GM18505 (cell line): ENCODE measurements around the gene MED10.
"Not testable (repeated sequence)": the region's sequence is repeated elsewhere in the genome, so short reads cannot be mapped to it uniquely, and the experiment has no call there.

Experiments
- ATAC-seq: cut with Tn5 transposase; IDR thresholded peaks from one replicate; pipeline ENCODE4 v1.9.1; 2021; ENCODE audit not compliant: unreplicated experiment
- POLR2A ChIP-seq: IDR thresholded peaks from 4 replicates; pipeline ENCODE4 v1.6.1; 2011; ENCODE audit warnings: borderline replicate concordance; ENCODE audit not compliant: insufficient read depth, insufficient read length; ENCODE audit errors: extremely low read depth

Gene MED10

DNA sequence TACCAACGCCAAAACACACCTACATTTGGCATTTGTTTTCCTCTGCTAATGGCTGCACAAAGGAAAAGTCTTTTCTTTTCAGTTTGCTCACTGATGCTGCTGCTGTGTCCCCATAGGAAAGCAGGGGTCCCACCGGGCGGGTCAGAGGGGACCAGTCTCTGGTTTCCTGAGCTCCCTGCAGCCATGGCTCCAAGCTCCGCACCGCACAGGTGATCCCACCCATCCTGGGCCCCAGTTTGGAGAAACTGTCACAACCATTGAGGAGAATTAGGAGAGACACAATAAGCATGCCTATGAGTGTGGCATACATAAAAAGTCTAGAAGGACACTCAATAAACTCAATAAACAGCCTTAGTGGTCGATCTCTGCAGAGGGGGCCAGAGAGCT is 19.9 kb downstream of the MED10 start:
- TF ChIP-seq POLR2A, result no peak
- ATAC-seq, result no peak

DNA sequence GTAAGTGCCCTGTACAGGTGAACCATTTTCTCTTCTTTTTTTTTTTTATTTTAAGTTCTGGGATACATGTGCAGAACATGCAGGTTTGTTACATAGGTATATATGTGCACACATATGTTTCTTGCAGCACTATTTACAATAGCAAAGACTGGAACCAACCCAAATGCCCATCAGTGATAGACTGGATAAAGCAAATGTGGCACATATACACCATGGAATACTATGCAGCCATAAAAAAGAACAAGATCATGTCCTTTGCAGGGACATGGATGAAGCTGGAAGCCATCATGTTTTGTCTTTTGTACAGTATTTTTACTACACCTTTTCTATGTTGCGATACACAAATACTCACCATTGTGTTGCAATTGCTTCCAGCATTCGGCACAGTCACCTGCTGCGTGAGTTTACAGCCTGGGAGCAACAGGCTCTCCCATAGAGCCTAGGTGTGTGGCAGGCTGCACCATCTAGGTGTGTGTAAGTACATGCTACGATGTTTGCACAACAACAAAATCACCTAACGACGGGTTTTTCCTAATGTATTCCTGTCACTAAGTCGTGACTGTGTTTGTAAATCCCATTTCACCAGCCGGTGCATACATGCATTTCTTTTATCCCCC is 20.4 kb downstream of the MED10 start:
- ATAC-seq, result not testable (repeated sequence)

DNA sequence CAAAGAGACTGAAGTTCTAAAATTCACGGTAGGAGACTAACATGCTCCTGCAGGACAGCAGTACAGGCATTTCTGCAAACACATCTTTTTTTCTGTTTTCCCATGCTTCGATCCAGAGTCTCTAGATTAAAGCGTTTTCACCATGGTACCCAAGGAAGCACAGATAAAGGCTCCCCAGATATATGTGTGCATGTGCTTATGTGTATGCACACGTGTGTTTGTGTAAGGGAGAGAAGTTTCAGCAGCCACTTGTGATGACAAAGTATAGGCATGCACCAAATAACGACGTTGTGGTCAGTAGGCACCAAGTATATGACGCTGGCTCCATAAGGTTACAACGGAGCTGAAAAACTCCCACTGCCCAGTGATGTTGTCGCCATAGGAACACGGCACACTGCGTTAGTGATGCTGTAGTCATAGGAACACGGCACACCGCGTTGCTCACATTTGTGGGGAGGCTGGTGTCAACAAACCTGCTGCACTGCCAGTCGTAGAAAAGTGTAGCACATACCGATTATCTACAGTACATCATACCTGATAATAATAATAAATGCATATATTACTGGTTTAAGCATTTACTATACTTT is 21.7 kb downstream of the MED10 start:
- TF ChIP-seq POLR2A, result no peak
- no peak for ATAC-seq

DNA sequence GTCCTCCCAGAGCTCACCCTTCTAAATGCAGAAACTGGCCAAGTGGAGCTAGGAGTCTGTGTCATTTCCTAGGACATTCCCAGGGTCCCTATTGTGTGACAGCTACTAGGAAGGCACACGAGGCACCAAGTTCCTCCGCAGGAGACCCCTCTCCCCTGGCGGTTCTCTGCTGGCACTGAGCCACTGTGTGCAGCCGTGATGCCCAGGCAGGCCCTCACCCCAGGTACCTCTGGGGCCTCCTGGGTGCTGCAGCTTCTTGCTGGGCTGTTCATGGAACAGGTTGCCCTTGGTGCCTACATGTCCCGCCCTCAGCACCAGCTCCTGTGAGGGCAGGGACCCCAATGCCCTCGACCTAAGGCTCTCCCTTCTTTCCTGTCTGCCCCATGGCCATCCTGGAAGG is 23.1 kb downstream of the MED10 start:
- no peak for ATAC-seq
- TF ChIP-seq POLR2A, result no peak

DNA sequence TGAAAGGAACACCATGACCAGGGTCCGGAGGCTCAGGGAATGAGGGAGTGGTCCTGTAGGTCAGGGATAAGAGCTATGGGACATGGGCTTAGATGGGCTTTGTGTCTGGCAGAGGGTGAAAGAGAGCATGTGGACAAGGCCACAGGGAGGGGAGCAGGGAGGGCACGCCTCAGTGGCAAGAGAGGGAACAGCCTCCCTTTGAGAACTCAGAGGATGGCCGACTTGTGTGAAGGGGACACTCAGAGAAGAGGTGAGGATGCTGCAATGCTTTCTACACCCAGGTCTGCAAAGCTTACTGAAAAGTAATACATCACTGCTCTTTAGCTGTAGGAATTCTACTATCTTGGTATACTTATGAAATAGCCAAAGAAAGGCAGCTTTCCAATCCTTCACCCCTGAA is 23.5 kb downstream of the MED10 start:
- TF ChIP-seq POLR2A, result no peak
- ATAC-seq, result no peak

DNA sequence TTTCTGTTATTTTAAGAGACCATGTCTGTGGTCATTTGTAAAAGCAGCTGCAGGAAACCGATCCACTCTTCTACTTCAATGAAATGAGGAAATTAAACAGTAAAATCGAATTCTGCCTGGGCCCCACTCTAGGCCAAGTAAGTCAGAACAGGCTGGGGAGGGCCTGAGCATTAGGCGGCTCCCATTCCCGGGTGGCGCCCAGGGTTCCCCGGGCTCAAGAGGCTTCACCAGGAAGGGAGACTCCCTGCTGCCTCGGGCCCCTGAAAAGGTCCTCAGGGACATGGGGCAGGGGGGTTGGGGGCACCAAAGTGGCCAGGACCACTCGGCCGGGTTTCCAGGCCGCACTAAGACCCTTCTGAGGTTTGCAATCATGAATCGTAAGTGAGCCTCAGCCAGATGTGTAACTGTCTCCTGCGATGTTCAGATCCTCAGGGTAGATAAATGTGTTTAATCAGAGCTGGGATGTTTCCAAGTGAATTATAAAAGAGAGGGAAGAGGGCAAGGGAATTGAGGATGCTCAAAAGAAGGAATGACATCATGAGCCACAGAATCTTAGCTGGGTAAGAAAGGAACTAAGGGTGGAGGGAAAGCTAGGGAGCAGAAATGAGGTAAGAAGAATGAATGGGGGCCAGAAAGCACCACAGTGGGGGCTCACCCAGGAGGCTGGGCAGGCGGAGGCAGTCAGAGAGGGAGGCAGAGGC is 24.6 kb downstream of the MED10 start:
- no peak for TF ChIP-seq POLR2A
- no peak for ATAC-seq

DNA sequence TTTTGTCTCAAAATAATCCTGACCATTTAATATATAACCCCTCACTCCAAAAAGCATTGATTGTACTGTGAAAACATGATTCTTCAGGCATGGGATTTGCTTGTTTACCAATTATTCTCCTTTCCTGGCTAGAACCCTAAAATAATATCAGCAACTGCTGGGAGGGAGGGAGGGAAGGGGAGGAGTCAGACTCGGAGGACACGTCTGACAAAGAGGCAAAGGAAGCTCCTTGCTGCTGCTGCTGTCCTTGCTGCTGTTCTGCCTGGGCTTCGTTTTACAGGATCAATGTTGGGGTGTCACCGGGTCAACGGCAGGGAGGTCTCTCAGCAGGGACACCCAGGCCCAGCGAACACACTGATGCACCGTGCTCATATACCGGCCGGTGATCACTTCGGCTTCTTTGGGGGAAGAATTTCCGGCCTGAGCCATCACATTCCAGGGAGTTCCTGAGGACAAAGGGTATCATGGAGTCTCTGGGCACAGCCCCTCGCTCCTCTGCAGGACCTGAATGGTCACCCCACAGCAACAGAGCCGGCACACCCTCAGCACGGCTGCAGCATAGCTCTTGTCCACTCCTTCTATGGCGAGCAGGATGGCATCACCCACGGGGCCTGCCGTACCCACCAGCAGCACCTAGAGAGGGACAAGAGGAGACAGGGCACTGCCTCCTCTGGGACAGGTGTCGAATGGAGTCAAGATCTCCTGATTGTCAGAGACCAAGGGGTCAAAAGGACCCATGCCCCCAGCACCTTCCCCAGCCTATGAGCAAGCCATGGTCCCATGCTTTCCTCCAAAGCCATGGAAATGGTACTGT is 27.9 kb downstream of the MED10 start:
- TF ChIP-seq POLR2A, result no peak
- ATAC-seq, result no peak

DNA sequence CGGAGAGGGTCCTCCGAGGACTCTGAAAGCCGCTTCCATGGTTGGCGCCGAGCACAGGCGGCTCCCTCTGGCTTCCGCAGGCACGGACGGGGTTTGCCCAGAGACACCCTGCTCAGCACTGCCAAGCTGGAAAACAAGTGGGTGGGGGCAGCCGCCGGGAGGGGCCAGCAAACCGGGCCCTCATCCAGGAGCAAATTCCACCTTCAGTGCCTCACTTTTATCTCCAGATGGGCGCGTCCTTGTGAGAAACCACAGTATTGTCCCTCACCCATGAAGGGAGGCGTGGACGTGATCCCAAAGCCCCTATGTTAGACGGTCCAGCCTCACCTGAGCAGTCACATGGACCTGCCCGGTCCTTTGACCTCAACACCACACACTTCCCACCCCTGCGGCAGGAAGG is 29.0 kb downstream of the MED10 start:
- no peak for ATAC-seq
- TF ChIP-seq POLR2A, result no peak

DNA sequence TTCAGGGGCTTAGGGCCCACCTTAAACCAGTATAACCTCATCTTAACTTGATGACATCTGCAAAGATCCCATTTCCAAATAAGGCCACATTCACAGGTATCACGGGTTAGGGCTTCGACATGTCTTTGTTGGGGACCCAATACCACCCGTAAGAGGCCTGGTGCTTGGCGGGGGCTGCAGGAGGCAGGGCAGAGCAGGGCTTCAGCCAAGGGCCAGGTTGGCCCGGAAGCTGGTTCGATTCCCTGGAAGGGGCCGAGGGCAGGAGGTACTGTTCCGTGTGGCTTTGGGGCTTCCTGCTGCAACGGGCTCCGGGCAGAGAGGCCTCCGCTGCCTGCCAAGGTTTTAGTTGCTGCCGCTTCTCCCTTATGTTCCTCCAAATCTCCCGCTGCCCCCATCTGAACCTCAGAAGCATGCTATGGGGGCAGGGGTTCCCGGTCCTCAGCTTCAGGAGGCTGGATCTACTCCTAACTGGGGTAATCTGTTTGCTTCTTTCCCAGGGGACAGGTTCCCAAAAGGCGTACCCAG is 29.8 kb downstream of the MED10 start:
- TF ChIP-seq POLR2A, result no peak
- no peak for ATAC-seq

DNA sequence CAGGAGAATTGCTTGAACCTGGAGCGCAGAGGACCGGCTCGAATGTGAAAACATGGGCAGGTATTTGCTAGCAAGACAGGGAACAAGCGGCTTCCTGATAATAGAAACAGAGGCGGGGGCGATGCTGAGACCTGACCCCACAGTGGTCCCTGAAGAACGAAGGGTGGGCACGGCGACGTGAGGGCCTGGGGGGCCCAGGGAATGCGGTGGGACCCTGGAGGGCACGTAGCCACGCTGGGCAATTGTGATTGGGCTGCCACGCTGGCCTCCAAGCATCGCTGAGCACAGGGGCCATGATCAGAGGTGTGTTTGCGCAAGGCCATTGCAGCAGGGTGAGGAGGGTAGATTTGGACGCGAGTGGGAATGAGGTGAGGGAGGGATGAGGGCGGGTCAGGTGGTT is 30.7 kb downstream of the MED10 start:
- ATAC-seq, result no peak
- TF ChIP-seq POLR2A, result no peak

DNA sequence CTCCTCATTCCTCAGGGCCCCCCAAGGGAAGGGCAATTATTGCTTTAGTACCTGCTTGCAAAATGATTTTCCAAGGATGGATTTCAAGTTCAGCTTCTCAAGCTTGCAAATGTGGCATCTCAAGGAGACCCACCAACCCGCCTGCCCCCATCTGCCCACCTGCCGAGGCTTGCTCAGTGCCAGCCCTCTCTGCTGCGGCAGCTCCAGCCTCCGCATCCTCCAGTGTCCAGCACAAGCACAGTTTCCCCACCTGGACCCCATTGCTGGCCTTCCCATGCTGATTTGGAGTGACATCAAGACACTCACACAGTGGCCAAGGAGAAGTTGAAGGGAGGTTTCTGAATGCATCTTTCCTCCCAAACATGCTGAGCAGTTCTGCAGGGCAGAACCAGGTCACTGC is 31.2 kb downstream of the MED10 start:
- TF ChIP-seq POLR2A, result no peak

DNA sequence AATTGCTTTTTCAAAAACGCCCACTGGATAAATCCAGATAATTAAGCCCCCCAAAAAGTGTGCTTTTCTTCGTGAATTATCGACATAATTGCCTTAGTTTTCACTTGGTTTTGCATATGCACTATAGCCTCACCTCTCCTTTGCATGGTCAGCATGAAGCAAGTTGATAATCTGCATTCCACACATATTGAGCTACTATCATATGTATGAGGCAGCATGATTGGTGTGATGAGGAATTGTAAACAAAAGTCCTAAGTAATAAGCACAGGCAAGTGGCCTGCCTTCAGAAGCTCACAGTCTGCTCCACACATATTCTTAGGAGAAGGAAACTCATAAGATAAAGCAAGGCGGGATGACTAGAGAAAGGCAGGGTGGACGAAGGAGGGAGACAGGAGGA is 33.8 kb downstream of the MED10 start:
- no peak for TF ChIP-seq POLR2A
- no peak for ATAC-seq

More for the DNA sequence above, 31.2 kb downstream of the MED10 start:
- ATAC-seq, result no peak

DNA sequence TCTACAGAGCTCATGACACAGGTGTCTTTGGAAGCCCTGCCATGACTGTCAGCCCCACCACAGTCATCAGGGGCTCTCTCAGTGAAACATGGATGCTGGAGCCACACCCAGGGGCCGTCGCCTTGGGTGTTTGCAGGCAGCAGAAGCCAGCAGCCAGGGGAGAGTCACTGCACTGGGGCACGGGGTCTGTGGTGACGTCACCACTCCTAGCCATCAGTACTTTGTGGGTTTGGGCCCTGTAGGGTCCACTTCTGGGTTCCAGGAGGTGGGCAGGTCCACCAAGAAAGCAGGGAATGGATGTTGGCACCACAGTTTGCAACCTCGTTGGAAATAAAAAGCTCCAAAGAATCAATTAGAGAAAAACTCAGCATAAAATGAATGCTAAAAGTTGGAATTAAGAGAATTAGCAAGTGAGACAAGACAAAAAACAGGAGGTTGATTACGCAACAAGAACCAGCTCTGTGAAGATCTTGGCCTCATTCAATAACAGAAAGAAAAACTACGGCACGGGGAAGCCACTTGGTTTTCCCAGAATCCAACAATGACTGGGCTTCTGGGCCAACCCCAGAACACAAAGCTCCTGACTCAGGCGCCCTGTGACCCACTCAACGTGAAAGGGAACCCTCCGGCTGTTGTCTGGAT is 34.3 kb downstream of the MED10 start:
- no peak for ATAC-seq
- TF ChIP-seq POLR2A, result no peak
